ENCODE results near the gene MRPL53. TPM values are rescaled to one million over a fixed set of nuclear protein-coding genes. Genes with fewer than 3 reads are reported as not detected.

MRPL53 gene
- total and polyA plus RNA-seq, 9 of the 15 experiments (the other 6 are each of a cell fraction or from before 2014, with no cell fraction given), result 11.5 to 87.9 (median 41.1) TPM

- TF ChIP-seq ZBTB12 (CRISPR knock-in tag; IDR thresholded peaks at IDR 0.05) (no peak), ILK (tag; IDR thresholded peaks at IDR 0.05; ENCODE audit: borderline replicate concordance, low read depth) (no peak), ZKSCAN3 (CRISPR knock-in tag; IDR thresholded peaks at IDR 0.05) (no peak), ZNF77 (CRISPR knock-in tag; IDR thresholded peaks at IDR 0.05) (no peak), LEF1 (IDR thresholded peaks at IDR 0.05) (0 out of 2 replicates have a peak, but pooled peaks have one; percentile 27), GATA2 (CRISPR knock-in tag; IDR thresholded peaks at IDR 0.05) (peak; percentile 96), RNF2 (IDR thresholded peaks at IDR 0.05) (no peak), HNRNPH1 (optimal IDR thresholded peaks at IDR 0.05; ENCODE audit: low read depth, low read length) (no peak), NBN (IDR thresholded peaks at IDR 0.05; ENCODE audit: low read depth) (0 out of 2 replicates have a peak, but pooled peaks have one; percentile 22), ZNF143 (CRISPR knock-in tag; IDR thresholded peaks at IDR 0.05) (no peak), TCF15 (CRISPR knock-in tag; IDR thresholded peaks at IDR 0.05) (no peak), ZBTB9 (CRISPR knock-in tag; IDR thresholded peaks at IDR 0.05) (no peak; the same call in 1 of the 2 replicates), ZNF124 (CRISPR knock-in tag; IDR thresholded peaks at IDR 0.05) (no peak), ZFP30 (CRISPR knock-in tag; IDR thresholded peaks at IDR 0.05; ENCODE audit: borderline replicate concordance) (no peak), C11orf30 (IDR thresholded peaks at IDR 0.05; ENCODE audit: low read depth) (peak; percentile 66), EHMT2 (IDR thresholded peaks at IDR 0.05) (no peak), MIER1 (IDR thresholded peaks at IDR 0.05; ENCODE audit: low read depth) (no peak), ZKSCAN1 (IDR thresholded peaks at IDR 0.05; ENCODE audit: low read depth, low read length) (0 out of 2 replicates have a peak, but pooled peaks have one; percentile 49), POLR2B (IDR thresholded peaks at IDR 0.05; ENCODE audit: low read depth, partially characterized antibody) (peak; percentile 95), DLX4 (CRISPR knock-in tag; IDR thresholded peaks at IDR 0.05) (no peak), ELF4 (CRISPR knock-in tag; IDR thresholded peaks at IDR 0.05) (0 out of 2 replicates have a peak, but pooled peaks have one; percentile 15), ZNF274 (IDR thresholded peaks at IDR 0.05; ENCODE audit: borderline replicate concordance, low read depth, low read length) (no peak), CHD2 (IDR thresholded peaks at IDR 0.05; ENCODE audit: low read depth, low read length) (0 out of 2 replicates have a peak, but pooled peaks have one; percentile 10), ZNF512 (tag; IDR thresholded peaks at IDR 0.05) (no peak), EP300 (IDR thresholded peaks at IDR 0.05; ENCODE audit: low read length) (peak; percentile 17; the same call in 1 of the 2 replicates), PRPF4 (IDR thresholded peaks at IDR 0.05; ENCODE audit: insufficient read depth, low read depth, low read length, poor library complexity, severe bottlenecking) (no peak)
Measured at GRCh38 chr2:74507145-74507925, 34.9 kb upstream of the MRPL53 start, which contains the start of gene PCGF1 (continued).
